Jurkat, Clone E6-1 (cell line): ENCODE results near the gene LY6G5C.
"Not testable (repeated sequence)": the region's sequence is repeated elsewhere in the genome, so short reads cannot be mapped to it uniquely, and the experiment has no call there.

Experiments
- DNase-seq: peaks from one replicate; pipeline ENCODE4 v3.0.0-alpha.2; 2011; ENCODE audit warnings: low read depth, low spot score
- H3K4me3 ChIP-seq: 2 replicates; pipeline ENCODE4 v1.5.1; 2011; ENCODE audit warnings: mild to moderate bottlenecking, low read length, control low read depth, moderate library complexity

Gene LY6G5C

DNA sequence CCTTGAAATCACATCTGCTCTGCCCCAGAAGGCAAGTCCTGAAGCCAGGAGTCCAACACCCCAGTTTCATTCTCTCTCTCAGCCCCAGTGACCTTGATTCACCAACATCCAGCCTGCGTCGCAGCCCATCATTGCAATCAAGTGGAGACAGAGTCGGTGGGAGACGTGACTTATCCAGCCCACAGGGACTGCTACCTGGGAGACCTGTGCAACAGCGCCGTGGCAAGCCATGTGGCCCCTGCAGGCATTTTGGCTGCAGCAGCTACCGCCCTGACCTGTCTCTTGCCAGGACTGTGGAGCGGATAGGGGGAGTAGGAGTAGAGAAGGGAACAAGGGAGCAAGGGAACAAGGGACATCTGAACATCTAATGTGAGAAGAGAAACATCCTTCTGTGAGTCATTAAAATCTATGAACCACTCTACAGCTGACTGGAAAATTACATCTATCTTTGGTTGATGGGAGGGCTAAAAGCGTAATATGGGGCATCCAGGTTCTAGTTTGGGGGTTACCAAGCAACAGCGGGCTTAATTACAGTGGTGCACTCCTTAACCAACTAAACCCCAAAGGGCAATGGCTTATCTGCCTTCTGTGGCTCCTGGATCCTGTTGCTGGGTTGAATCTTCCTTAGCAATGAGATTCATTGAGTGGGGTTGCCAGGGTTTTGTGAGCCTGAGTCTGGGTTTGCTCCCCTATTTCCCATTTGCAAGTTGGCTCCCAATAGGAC lies 36.8 kb upstream of the LY6G5C start:
- DNase-seq, result no peak
- no peak overlapping the region for H3K4me3 ChIP-seq

DNA sequence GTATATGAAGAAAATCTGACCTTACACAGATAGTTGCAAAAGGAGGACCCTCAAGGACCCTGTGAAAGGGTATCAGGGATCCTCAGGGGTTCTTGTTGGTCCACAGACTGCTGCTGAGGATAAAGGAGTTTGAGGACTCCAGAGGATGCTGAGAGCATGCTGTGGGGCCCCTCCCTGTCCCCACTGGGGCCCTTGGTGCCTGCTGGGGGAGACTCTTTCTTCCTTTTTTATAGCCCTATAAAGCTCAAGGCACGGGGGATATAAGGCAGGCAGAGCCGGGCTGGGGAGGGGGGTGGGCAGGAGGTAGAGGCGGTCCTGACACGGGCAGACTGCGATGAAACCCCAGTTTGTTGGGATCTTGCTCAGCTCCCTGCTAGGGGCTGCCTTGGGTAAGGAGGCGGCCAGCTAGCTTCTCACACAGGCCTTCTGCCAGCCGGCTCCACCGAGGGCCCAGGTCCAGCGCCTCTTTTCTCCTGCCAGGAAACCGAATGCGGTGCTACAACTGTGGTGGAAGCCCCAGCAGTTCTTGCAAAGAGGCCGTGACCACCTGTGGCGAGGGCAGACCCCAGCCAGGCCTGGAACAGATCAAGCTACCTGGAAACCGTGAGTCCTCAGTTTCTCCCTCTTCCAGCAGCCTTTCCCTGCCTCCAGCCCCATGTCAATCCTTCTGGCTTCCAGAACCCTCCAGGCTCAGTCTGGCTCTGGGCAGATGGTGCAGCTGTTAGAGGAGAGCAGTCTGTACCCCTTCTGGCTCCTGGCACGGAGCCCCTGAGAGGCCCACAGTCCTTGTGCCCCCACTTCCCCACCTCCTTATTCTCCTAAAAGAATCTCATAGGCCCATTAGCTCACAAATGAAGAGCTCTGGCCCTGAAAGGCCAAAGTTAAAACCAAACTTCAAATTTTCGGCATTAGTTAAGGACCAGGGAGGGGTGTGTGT lies 34.4 kb upstream of the LY6G5C start, which contains the start of gene LY6G6D:
LY6G6D (plus strand) TSS at position 327 of the 937 bp plus-strand sequence; CDS start at position 335, 8 bp downstream.
- no peak for DNase-seq
- H3K4me3 ChIP-seq, result no peak within 1 kb of the TSS

DNA sequence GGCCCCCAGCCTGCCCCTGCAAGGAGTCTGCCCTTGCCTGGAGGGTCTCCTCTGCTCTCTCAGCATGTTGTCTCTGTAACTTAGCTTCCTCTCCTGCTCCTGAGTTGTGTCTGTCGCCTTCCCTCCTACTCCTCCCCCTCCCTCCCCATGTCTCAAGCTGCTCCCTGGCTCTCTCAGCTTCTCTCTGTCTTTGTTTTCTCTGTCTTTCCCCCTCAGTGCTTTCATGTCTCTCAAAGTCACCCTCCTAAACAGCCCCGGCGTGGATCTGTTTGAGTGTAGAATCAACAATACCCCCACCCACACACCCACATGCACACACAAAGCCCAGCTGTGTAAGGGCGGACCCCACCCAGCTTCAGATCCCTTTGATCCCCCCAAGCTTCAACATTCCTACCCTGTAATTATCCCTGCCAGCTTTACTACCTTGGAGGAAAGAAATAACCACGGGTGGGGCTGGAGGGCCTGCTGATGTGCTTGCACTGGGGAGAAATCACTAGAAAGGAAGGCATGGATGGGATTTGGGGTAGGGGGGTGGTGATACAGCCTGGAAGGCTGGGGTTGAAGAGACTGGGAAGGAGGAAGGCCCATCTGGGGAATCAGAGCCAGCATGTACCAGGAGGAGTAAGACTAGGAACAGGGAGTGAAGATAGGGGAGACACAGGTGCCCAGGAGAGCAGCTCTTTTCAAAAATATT lies 33.3 kb upstream of the LY6G5C start:
- no peak overlapping the region for H3K4me3 ChIP-seq
- DNase-seq, result no peak

DNA sequence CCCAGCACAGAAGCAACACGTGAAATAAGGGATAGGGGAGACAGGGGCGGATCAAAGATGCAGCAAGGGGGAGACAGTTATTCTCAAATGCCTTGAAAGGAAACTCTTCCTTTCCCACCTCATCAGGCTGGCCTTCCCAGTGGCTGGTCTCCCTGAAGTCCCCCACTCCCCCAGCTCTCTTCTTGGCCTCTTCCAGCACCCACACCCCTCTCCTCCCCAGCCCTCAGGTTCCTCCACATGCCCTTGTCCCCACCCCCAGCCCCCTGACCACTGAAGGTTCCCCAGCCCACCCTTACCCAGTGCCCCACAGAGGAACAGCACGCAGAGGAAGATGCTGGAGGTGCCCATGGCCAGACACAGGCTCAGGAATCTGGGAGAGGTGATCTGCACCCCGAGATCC lies 32.6 kb upstream of the LY6G5C start:
- no peak for DNase-seq
- H3K4me3 ChIP-seq, result no peak overlapping the region

DNA sequence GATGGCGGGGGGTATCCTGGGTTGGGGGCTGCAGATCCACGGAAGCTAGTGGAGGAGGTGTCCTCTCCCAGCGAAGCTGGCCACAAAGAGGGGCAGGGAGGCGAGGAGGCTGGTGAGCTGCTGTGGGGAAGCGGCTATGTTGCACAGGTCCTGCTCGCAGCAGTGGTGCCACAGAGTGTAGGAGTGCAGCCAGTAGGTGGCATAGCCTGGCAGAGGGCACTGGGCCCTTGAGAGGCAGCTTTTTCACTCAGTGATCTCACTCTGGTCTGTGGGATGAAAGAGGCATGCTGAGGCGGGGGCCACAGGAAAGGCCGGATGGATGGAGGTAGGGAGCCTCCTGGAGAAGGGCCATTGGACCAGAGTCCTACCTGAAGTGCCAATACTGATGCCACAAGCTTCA lies 31.4 kb upstream of the LY6G5C start:
- no peak overlapping the region for H3K4me3 ChIP-seq
- DNase-seq, result peak; percentile 40

DNA sequence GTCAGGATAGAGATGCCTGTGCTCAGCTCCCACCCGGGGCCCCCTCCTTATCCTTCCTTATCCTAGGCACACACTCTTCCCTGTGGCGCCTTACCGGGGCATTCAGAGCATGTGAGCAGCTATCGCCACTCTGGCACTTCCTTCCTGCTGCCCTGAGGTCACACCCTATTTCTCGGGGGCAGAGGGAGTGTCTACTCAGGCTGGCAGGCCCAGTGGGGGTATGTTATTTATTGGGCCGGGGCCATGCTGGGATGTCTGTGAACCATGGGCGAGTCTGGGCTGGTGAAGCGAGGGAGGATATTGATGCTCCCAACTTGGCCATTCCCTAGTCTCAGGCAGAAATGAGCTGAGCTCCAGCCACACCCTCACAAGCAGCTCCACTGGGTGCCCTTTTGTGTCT lies 30.4 kb upstream of the LY6G5C start:
- DNase-seq, result no peak
- no peak overlapping the region for H3K4me3 ChIP-seq

DNA sequence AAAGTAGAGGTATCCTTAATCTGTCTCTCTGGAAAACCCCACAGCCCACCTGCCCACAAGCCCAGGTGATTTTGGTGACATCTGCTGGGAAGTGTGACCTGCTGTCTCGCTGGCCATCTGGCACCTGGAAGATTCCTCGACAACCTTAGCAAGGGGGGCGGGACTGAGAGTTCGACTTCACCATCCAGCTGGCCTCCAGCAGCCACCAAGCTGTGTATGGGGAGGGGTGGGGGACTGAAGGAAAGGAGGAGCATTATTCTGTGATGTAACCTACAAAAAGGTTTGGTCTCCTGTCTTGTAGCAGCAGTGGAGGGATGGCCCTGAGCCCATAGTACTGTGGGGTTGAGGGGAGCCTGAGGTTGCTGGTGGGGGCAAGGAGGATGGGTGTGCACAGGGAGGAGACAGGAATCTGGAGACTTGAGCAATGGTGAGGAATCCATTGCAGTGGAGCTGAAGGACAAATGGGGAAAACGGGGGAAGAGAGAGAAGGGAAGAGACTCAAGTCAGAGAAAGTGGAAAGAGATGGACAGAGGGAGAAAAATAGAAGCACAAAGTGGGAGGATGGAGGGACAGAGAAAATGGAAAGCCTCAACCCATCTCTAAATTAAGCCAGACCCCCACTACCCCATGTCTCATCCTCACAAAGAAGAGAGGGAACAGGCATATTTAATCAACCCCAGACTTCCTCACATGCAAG lies 29.8 kb upstream of the LY6G5C start:
- DNase-seq, result no peak
- H3K4me3 ChIP-seq, result no peak overlapping the region

DNA sequence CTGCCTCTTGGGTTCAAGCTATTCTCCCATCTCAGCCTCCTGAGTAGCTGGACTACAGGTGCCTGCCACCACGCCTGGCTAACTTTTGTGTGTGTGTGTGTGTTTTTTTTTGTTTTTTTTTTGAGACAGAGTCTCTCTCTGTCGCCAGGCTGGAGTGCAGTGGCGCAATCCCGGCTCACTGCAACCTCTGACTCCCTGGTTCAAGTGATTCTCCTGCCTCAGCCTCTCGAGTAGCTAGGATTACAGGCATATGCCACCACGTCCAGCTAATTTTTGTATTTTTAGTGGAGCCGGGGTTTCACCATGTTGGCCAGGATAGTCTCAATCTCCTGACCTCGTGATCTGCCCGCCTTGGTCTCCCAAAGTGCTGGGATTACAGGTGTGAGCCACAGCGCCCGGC lies 28.3 kb upstream of the LY6G5C start:
- DNase-seq, H3K4me3 ChIP-seq: not testable (repeated sequence)

DNA sequence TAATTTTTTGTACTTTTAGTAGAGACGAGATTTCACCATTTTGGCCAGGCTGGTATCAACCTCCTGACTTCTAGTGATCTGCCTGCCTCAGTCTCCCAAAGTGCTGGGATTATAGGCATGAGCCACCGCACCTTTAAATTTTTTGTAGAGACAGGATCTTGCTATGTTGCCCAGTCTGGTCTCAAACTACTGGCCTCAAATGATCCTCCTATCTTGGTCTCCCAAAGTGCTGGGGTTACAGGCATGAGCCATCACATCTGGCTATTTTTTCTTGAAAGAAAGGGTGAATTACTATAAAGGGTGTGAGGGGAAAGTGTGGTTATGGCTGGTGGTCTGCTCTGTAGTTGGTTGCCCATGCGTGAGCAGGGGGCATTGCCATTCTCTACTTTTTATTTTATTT lies 27.4 kb upstream of the LY6G5C start:
- no peak overlapping the region for H3K4me3 ChIP-seq
- no peak for DNase-seq

DNA sequence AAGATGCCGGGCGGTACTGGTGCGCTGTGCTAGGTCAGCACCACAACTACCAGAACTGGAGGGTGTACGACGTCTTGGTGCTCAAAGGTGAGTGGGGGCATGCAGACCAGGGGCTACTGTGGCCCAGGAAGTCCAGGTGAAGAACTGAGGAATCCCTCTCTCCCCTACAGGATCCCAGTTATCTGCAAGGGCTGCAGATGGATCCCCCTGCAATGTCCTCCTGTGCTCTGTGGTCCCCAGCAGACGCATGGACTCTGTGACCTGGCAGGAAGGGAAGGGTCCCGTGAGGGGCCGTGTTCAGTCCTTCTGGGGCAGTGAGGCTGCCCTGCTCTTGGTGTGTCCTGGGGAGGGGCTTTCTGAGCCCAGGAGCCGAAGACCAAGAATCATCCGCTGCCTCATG lies 26.8 kb upstream of the LY6G5C start:
- no peak for DNase-seq

DNA sequence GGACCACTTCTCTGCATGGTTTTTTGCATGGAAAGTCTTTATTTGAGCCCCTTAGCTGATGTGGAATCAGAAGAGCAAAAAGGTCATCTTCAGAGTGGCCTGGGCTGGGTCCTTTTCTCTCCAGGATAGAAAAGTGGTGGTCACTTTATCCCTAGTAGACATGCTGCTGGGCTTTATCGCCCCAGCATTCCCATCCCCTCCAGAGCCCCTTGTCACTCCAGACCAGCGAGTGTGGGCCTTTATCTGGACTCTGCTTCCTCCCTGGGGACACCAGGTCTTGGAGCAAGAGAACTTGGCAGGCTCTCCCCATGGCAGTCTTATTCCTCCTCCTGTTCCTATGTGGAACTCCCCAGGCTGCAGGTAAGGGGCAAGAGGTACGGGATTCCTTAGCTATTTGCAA lies 25.7 kb upstream of the LY6G5C start, which contains the start of gene LY6G6F:
LY6G6F (plus strand) TSS at position 268 of the 400 bp plus-strand sequence; CDS start at position 309, 41 bp downstream.
- H3K4me3 ChIP-seq, result no peak within 1 kb of the TSS
- DNase-seq, result no peak

More for the DNA sequence above, 26.8 kb upstream of the LY6G5C start:
- H3K4me3 ChIP-seq, result no peak overlapping the region

DNA sequence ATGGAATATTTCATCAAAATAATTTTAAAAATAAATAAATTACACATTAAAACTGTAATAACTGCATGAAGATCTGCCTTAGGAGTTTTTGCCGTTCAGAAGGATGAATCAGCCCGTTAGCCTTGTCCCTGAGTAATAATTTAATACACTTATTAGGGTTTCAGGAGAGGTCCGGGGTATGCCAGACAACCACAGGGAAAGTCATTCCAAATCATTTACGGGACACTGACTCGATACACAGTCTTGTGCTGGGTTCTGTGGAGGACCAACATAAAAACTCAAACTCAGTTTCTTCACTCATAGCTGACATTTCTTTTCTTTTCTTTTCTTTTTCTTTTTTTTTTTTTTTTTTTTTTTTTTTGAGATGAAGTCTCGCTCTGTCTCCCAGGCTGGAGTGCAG lies 25.1 kb upstream of the LY6G5C start:
- no peak overlapping the region for H3K4me3 ChIP-seq
- DNase-seq, result no peak

DNA sequence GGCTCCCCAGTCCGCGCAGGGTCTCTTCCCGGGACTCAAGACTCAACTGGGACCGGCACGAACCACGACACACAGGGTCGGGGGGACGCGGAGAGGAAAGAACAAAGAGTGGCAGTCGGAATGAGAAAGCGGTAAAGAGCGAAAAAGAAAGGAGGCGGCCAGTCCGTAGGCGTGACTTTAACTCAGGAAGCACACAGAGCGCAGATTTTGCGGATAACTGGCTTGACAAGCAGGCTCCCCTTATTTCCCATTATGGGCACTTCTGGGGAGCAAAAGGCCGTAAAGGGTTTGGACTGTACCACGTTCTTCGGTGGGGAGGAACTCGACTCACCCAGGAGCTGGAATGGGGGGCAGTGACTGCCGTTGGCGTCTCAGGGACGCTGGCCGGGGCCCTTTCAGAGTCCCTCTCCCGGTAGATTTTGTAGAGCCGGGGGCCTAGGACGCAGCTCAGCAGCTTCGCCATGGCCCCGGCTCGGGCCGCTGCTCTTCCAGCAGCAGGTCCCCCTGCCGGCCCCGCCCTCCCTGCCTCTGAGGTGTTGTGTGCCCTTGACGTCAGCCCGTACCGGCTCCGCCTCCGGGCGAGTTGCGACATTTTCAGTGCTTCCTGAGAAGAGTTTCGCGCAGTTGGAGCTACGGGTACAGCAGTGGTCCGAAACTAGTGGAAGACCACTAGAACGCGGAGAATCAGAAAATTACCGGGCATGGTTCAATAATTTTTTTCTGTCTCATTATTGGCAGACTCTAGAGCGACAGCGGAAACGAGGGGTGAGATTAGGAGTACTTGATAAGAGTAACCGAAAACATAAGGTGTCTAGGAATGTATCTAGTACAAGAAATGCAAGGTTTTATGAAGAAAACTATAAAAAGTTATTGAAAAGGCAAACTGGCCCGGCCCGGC lies 22.2 kb upstream of the LY6G5C start, which contains the start of gene ABHD16A:
ABHD16A (minus strand) TSS at position 506 of the 898 bp plus-strand sequence; CDS start at position 463, 43 bp downstream.
- DNase-seq, result peak; percentile 98
- H3K4me3 ChIP-seq, result peak within 1 kb of the TSS; percentile 77

DNA sequence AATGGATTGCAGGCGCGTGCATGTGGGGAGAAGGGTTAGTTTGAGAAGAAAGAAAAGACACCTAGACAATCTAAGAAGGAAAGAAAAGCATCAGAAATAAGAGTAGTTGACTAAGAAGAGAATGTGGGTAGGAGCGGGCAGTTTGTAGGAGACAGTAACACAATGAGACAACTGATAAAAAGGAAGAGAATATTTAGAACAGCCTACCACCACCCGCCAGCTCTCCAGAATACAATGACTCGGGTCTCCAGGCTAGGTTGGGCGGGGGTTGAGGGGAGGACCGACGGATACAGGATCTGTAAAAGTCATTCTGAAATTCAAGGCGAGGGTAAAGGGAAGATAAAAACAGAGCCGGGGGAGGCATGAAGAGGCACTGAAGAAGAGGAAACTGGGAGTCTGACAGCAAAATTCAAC lies 21.5 kb upstream of the LY6G5C start:
- DNase-seq, result no peak
- peak overlapping the region; percentile 77 for H3K4me3 ChIP-seq

DNA sequence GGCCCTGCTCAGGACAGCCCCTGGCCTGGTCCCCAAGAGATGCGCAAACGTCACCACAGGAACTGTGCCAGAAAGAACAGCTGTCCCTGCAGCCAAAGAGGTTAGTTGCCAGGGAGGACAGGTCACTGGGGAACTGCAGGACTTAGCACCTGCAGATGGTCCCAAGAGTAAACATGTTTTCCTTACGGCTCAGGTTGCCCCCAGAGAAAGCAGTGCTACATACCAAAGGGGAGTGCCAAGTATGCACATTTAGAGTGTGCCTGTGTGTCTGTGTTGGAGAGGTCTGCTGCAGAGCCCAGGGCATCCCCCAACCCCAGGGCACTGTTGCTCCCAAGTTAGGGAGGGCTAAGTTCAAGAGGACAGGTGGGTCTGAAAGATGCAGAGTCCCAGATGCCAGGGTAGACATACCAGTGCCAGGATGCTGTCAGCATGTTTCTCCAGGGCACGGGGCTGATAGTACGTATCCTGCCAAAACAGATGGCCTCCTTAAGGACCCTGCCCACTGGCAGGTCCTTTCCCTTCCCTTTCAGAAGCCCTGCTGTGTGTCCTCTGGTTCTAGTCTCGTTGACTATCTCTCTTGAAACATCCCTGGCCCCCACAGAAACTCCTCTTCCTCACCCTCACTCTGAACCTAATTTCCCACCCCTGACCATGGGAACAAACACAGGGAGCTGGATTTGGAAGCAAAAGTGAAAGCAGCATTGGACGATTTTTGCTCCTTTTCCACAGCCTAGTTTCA lies 21.0 kb upstream of the LY6G5C start:
- DNase-seq, result no peak
- H3K4me3 ChIP-seq, result peak overlapping the region; percentile 77

DNA sequence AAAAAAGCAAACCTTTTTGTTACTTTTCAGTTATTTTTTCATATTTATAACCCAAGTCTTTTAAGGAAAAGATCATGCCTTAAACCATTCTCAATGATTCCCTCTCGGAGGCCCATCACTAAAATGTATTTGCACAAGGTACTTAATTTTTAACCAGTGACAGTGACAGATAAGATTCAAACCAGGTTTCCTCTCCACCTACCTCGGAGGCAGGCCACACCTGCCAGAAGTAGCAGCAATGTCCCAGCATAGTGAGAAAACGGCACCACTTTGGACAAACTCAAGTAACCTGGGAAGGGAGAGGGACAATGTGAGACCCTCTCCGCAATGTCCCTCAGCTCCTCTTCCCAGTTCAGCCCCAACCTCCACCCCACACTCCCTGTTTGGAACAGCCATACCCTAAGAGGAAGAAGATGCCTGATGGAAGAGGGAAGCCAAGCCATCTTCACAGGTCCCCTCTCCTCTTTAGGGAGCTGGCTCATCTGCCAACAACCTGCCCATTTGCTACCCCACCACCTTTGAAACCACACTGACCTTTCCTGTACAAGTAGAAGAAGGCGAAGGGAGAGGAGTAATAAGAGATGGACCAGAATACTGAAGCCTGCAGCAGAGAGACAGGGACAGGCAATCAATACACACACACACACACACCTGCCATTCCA lies 20.0 kb upstream of the LY6G5C start:
- H3K4me3 ChIP-seq, result no peak overlapping the region
- no peak for DNase-seq

DNA sequence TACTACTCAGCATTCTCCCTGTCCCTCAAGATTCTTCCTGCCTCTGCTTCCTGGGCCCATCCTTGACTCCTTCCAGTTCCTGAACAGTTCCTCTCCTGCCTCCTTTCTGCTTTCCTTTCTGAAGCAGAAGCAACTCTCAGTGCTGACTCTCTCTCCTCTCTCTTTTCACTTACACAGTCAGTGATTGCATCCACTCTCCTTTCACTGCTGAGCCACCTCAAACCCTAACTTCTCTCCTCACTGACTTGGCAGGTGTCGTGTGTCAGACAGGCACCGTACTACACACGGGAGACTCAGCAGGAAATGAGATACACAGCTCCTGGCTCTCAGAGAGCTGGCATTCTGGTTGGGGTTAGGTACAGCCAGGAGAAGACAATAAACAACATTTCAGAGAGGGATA lies 16.7 kb upstream of the LY6G5C start:
- no peak overlapping the region for H3K4me3 ChIP-seq
- DNase-seq, result no peak
